K562 (cell line): Measurements from ENCODE around the gene MAP7D1. TPM values are rescaled to one million over a fixed set of nuclear protein-coding genes. Genes with fewer than 3 reads are reported as not detected.

Experiments used
- ETV1 ChIP-seq: fragments of 450-650 bp; conservative IDR thresholded peaks from 2 replicates; pipeline ENCODE4 v1.6.1; 2016; ENCODE audit warnings: missing genetic modification characterization, control low read depth, low read depth, missing compliant biosample characterization
- HNRNPUL1 ChIP-seq: fragments of 200-400 bp; formaldehyde crosslinking; IDR thresholded peaks from 2 replicates; pipeline ENCODE4 v1.6.1; 2017; ENCODE audit warnings: low read length
- KDM2B ChIP-seq: fragments of 250-450 bp; sonication (Bioruptor Pico); IDR thresholded peaks from 2 replicates; pipeline ENCODE4 v1.8.0; 2021; ENCODE audit warnings: mild to moderate bottlenecking, moderate library complexity
- MCM7 ChIP-seq, 2 experiments: fragments of 450-650 bp; IDR thresholded peaks; 2 replicates each; pipeline ENCODE4 v1.6.1; 2016 to 2018
- NR4A1 ChIP-seq, 2 experiments: fragments of 250-450 bp in 1 of 2; fragments of 450-650 bp in 1 of 2; sonication (Bioruptor Pico) in 1 of 2; IDR thresholded peaks; 2 replicates each; pipeline versions ENCODE4 v1.4.0 to v1.6.1; 2016 to 2020; ENCODE audit warnings: mild to moderate bottlenecking in 2 of 2, missing compliant biosample characterization in 1 of 2, missing genetic modification characterization in 1 of 2, moderate library complexity in 1 of 2
- ZNF57 ChIP-seq: fragments of 450-650 bp; formaldehyde crosslinking; IDR thresholded peaks from 2 replicates; pipeline ENCODE4 v1.4.0; 2020; ENCODE audit warnings: mild to moderate bottlenecking, moderate library complexity
- ZNF780A ChIP-seq: fragments of 250-450 bp; sonication (Bioruptor Pico); IDR thresholded peaks from 2 replicates; pipeline ENCODE4 v1.5.0; 2021; ENCODE audit warnings: mild to moderate bottlenecking
- polyA plus RNA-seq, 8 experiments: library from polyadenylated mRNA; depleted of rRNA in 4 of 8; stranded (reverse) in 5 of 8; unstranded in 3 of 8; fragments of >200 nt; fragmentation: Nextera tagmentation in 2 of 8; fragmentation: Illumina TruSeq in 1 of 8; extraction: Ambion mirVana in 2 of 8; extraction: Trizol in 1 of 8; gene quantifications; 2 replicates each; pipeline versions ENCODE4 v1.2.1 to v1.2.3, GENCODE V29; 2011 to 2014; ENCODE audit warnings: inconsistent platforms in 1 of 8, missing spikeins in 1 of 8
- total RNA-seq, 7 experiments: library from RNA; depleted of rRNA in 6 of 7; stranded (reverse); fragments of >200 nt in 6 of 7; fragmentation: Illumina TruSeq in 2 of 7; extraction: Trizol in 2 of 7; gene quantifications; 2 replicates each; pipeline versions ENCODE4 v1.2.1 to v1.2.3, GENCODE V29; 2011 to 2021; ENCODE audit warnings: low replicate concordance in 1 of 7
- TF ChIP-seq, protein P1 (sequence below): fragments of 450-650 bp; IDR thresholded peaks from 2 replicates; pipeline ENCODE4 v1.7.1; 2018; ENCODE audit warnings: mild to moderate bottlenecking, low read depth; ENCODE audit not compliant: partially characterized antibody
- TF ChIP-seq, protein P2 (sequence below): fragments of 450-650 bp; formaldehyde crosslinking; IDR thresholded peaks from 2 replicates; pipeline ENCODE4 v1.4.0; 2022; ENCODE audit warnings: missing genetic modification characterization
- TF ChIP-seq, protein P3 (sequence below): fragments of 450-650 bp; IDR thresholded peaks from 2 replicates; pipeline ENCODE4 v1.6.1; 2016; ENCODE audit warnings: mild to moderate bottlenecking
- TF ChIP-seq, protein P4 (sequence below): fragments of 250-450 bp; sonication (Bioruptor Pico); IDR thresholded peaks from 2 replicates; pipeline ENCODE4 v1.4.0; 2020; ENCODE audit warnings: borderline replicate concordance
- TF ChIP-seq, protein P5 (sequence below): sonication (generic); formaldehyde crosslinking; IDR thresholded peaks from 2 replicates; pipeline ENCODE4 v1.8.1; 2023; ENCODE audit warnings: mild to moderate bottlenecking, missing genetic modification reagents
- TF ChIP-seq, protein P6 (sequence below): sonication (generic); formaldehyde crosslinking; IDR thresholded peaks from 2 replicates; pipeline ENCODE4 v1.8.0; 2022; ENCODE audit warnings: mild to moderate bottlenecking, missing genetic modification reagents, borderline replicate concordance
- TF ChIP-seq, protein P7 (sequence below): sonication (generic); formaldehyde crosslinking; IDR thresholded peaks from 2 replicates; pipeline ENCODE4 v1.8.0; 2022; ENCODE audit warnings: mild to moderate bottlenecking, missing genetic modification reagents

MAP7D1 gene
- total and polyA plus RNA-seq, 9 of the 15 experiments (the other 6 are each of a cell fraction or from before 2014, with no cell fraction given): 3.6 to 108 (median 34.5) TPM

DNA sequence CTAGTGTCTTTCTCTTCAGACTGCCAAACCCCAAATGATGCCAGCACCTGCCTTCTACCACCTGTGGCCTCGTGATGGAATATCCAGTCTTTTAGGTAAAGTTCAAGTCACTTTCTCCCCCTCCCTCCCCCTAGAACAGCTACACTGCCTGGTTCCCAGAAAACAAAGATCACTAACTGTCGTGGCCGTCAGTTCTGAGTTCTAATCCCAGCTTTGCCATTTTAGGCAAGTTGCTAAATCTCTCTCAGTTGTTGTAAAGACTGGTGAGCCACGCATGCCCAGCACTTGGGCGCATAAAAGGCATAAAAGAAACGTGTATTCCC lies 6.0 kb upstream of the MAP7D1 start (continued):
- TF ChIP-seq HNRNPUL1 (no peak), NR4A1 (CRISPR knock-in tag; IDR thresholded peaks at IDR 0.05) (no peak), NR4A1 (tag; IDR thresholded peaks at IDR 0.05) (no peak), ZNF57 (CRISPR knock-in tag) (no peak), ZNF780A (CRISPR knock-in tag) (no peak), MCM7 (IDR thresholded peaks at IDR 0.05) (no peak), KDM2B (CRISPR knock-in tag) (no peak), ETV1 (no peak)
- TF ChIP-seq, protein P1, sequence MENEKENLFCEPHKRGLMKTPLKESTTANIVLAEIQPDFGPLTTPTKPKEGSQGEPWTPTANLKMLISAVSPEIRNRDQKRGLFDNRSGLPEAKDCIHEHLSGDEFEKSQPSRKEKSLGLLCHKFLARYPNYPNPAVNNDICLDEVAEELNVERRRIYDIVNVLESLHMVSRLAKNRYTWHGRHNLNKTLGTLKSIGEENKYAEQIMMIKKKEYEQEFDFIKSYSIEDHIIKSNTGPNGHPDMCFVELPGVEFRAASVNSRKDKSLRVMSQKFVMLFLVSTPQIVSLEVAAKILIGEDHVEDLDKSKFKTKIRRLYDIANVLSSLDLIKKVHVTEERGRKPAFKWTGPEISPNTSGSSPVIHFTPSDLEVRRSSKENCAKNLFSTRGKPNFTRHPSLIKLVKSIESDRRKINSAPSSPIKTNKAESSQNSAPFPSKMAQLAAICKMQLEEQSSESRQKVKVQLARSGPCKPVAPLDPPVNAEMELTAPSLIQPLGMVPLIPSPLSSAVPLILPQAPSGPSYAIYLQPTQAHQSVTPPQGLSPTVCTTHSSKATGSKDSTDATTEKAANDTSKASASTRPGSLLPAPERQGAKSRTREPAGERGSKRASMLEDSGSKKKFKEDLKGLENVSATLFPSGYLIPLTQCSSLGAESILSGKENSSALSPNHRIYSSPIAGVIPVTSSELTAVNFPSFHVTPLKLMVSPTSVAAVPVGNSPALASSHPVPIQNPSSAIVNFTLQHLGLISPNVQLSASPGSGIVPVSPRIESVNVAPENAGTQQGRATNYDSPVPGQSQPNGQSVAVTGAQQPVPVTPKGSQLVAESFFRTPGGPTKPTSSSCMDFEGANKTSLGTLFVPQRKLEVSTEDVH: no peak
- TF ChIP-seq, protein P2, sequence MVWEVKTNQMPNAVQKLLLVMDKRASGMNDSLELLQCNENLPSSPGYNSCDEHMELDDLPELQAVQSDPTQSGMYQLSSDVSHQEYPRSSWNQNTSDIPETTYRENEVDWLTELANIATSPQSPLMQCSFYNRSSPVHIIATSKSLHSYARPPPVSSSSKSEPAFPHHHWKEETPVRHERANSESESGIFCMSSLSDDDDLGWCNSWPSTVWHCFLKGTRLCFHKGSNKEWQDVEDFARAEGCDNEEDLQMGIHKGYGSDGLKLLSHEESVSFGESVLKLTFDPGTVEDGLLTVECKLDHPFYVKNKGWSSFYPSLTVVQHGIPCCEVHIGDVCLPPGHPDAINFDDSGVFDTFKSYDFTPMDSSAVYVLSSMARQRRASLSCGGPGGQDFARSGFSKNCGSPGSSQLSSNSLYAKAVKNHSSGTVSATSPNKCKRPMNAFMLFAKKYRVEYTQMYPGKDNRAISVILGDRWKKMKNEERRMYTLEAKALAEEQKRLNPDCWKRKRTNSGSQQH (CRISPR knock-in tag): no peak
- TF ChIP-seq, protein P3, sequence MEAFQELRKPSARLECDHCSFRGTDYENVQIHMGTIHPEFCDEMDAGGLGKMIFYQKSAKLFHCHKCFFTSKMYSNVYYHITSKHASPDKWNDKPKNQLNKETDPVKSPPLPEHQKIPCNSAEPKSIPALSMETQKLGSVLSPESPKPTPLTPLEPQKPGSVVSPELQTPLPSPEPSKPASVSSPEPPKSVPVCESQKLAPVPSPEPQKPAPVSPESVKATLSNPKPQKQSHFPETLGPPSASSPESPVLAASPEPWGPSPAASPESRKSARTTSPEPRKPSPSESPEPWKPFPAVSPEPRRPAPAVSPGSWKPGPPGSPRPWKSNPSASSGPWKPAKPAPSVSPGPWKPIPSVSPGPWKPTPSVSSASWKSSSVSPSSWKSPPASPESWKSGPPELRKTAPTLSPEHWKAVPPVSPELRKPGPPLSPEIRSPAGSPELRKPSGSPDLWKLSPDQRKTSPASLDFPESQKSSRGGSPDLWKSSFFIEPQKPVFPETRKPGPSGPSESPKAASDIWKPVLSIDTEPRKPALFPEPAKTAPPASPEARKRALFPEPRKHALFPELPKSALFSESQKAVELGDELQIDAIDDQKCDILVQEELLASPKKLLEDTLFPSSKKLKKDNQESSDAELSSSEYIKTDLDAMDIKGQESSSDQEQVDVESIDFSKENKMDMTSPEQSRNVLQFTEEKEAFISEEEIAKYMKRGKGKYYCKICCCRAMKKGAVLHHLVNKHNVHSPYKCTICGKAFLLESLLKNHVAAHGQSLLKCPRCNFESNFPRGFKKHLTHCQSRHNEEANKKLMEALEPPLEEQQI: no peak
- TF ChIP-seq, protein P4, sequence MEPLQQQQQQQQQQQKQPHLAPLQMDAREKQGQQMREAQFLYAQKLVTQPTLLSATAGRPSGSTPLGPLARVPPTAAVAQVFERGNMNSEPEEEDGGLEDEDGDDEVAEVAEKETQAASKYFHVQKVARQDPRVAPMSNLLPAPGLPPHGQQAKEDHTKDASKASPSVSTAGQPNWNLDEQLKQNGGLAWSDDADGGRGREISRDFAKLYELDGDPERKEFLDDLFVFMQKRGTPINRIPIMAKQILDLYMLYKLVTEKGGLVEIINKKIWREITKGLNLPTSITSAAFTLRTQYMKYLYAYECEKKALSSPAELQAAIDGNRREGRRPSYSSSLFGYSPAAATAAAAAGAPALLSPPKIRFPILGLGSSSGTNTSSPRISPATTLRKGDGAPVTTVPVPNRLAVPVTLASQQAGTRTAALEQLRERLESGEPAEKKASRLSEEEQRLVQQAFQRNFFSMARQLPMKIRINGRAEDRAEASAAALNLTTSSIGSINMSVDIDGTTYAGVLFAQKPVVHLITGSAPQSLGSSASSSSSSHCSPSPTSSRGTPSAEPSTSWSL (CRISPR knock-in tag): 0 out of 2 replicates have a peak, but pooled peaks have one; percentile 5
- TF ChIP-seq, protein P5, sequence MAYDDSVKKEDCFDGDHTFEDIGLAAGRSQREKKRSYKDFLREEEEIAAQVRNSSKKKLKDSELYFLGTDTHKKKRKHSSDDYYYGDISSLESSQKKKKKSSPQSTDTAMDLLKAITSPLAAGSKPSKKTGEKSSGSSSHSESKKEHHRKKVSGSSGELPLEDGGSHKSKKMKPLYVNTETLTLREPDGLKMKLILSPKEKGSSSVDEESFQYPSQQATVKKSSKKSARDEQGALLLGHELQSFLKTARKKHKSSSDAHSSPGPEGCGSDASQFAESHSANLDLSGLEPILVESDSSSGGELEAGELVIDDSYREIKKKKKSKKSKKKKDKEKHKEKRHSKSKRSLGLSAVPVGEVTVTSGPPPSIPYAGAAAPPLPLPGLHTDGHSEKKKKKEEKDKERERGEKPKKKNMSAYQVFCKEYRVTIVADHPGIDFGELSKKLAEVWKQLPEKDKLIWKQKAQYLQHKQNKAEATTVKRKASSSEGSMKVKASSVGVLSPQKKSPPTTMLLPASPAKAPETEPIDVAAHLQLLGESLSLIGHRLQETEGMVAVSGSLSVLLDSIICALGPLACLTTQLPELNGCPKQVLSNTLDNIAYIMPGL: no peak
- TF ChIP-seq, protein P6, sequence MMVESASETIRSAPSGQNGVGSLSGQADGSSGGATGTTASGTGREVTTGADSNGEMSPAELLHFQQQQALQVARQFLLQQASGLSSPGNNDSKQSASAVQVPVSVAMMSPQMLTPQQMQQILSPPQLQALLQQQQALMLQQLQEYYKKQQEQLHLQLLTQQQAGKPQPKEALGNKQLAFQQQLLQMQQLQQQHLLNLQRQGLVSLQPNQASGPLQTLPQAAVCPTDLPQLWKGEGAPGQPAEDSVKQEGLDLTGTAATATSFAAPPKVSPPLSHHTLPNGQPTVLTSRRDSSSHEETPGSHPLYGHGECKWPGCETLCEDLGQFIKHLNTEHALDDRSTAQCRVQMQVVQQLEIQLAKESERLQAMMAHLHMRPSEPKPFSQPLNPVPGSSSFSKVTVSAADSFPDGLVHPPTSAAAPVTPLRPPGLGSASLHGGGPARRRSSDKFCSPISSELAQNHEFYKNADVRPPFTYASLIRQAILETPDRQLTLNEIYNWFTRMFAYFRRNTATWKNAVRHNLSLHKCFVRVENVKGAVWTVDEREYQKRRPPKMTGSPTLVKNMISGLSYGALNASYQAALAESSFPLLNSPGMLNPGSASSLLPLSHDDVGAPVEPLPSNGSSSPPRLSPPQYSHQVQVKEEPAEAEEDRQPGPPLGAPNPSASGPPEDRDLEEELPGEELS: no peak
- TF ChIP-seq, protein P7, sequence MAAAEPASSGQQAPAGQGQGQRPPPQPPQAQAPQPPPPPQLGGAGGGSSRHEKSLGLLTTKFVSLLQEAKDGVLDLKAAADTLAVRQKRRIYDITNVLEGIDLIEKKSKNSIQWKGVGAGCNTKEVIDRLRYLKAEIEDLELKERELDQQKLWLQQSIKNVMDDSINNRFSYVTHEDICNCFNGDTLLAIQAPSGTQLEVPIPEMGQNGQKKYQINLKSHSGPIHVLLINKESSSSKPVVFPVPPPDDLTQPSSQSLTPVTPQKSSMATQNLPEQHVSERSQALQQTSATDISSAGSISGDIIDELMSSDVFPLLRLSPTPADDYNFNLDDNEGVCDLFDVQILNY (CRISPR knock-in tag): no peak
